ENCODE data around the gene RNF31.

RNF31 gene

DNA sequence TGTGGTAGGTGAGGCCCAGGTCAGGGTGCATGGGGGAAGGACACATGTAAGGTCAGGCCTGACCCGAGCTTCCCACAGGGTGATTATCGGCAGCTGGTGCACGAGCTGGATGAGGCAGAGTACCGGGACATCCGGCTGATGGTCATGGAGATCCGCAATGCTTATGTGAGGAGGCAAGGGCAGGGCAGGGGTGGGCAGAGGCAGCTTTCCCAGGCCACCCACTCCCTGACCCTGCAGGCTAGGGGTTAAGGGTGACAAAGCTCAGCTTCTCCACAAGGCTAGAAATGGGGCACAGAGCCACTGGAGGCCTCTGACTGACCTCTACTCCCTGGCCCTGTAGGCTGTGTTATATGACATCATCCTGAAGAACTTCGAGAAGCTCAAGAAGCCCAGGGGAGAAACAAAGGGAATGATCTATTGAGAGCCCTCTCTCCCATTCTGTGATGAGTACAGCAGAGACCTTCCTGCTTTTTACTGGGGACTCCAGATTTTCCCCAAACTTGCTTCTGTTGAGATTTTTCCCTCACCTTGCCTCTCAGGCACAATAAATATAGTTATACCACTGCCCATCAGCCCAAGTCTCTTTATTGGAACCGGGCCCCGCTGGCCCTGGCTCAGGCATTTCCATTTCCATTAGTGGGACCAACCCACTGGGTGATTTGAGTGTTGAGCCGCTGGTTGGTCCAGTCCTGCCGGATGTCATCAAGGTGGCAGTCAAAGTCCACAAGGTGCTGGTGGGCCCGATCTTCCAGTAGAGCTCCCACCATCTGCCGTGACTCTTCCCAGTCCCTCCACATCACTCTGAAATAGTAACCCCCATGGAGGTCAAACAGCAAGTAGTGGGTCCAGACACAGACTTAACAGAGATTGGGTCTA is 8.7 kb upstream of the RNF31 start:
- DNase-seq = no peak

DNA sequence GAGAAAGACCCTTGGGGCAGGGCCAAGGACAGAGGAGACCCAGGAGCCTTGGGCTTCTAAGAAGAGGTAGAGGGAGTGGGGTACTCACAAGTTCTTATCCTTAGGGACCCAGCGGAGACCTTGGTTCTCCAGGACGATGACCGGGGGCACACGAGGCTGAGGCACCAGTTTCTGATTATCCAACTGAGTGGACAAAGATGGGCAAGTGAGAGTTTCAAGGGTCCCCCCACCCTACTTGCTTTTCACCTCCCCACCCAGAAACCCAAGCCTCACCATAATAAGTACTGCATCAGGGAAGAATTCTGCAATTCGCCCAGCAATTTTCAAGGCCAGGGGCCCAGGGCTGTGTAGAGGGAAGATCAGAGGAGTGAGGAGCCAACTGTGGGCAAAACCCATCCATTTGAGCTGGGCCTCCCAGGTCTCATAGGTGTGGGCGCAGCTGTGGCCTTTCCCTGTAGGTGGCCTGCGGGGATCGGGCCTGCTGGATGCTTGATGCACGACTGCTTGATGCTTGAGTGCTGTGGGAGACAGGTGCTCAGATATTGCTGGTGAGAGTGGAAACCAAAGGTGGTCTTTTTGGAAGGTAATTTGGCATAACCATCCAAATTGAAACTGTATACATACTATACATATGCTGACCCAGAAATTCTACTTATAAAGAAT is 7.9 kb upstream of the RNF31 start:
- DNase-seq = no peak

DNA sequence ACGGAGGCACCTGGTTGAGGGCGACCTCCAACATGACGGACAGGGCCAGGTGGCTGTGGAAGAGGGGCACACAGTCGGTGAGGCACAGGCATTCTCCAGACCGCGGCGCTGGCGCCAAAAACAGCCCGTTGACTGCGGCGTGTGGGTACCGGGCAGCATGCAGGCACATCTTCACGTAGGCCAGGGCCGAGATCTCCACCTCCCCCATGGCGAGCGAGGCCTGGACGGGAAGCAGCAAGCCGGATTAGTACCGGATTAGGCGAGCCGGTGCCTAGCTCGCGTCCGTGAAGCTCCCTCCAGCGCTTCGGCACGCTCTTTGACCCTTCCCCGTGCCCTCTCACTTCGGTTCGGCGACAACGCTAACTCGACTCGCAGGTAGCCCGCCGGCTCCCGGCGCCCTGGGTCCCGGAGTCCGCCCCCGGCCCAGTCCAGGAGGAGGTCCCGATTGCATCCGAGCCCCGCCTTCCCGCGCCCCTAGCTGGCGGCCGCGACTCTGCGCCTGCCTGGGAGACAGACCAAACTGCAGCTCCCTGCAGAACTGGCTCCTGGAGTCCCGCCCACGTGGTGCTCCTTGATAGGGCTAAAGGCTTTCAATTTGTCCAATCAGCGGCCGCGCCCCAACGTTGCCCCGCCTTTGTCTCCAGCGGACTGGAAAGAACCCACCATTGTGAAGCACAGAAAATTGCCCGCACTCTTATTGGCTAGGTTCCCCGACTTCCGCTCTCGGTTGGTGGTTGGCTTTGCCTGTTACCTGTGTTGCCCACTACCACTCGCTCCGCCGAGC is 6.0 kb upstream of the RNF31 start, which contains the start of gene EMC9:
TSS of gene EMC9 (minus strand) at position 495 of the 784 bp plus-strand sequence. CDS start at position 208, 287 bp downstream.
- DNase-seq = peak; percentile 98

DNA sequence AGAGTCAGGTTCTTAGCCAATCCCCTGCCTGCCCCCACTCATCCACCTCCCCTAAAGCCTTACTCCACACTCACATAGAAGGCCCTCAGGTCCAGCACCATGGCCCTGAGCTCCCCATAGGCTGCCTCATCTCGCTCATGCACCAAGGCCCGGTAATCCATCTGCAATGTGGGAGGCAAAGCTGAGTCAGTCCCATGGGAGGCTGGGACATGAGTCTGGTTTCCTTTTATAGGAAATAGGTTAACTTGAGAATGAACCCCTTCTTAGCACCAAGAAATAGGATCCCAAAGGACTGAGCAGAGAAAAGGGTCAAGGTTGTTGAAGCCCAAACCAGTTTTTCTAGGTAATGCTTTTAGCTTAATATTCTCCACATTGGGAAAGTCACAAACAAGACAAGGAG is 3.8 kb upstream of the RNF31 start:
- no peak for DNase-seq

DNA sequence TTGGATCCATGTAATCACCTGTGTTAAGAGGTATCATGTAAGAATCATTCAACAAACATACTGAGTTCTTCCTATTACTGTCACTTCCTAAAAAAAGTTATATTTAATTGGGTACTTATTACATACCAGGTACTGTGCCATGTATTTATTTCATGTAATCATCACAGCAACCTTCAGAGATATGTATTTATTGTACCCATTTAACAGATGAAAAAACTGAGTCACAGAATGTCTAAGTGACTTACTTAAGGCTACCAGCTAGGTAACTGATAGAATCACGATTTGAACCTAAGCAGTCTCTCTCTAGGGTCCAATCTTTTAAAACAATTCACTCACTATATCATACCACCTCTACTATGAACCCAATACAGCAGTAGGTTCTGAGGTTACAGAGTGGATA is 2.8 kb upstream of the RNF31 start:
- DNase-seq = no peak

DNA sequence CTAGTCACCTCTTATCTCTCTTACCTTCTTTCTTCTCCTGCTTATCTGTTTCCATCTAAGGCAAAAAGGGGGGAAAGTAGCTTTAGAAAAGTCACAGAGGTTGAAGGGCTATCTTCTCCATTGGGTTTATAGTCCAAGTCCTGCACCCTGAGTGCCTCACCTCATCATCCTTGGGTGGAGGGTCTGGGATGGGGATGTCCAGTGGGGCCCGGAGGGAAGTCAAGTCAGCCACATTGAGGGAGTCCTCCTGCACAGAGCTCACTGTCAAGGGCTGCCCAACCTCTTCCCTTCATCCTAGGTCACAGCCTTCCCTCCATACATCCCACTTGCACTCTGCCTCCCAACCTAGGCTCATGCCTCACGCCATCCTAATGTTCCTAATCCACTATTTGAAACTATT is 2.1 kb upstream of the RNF31 start:
- no peak for DNase-seq

DNA sequence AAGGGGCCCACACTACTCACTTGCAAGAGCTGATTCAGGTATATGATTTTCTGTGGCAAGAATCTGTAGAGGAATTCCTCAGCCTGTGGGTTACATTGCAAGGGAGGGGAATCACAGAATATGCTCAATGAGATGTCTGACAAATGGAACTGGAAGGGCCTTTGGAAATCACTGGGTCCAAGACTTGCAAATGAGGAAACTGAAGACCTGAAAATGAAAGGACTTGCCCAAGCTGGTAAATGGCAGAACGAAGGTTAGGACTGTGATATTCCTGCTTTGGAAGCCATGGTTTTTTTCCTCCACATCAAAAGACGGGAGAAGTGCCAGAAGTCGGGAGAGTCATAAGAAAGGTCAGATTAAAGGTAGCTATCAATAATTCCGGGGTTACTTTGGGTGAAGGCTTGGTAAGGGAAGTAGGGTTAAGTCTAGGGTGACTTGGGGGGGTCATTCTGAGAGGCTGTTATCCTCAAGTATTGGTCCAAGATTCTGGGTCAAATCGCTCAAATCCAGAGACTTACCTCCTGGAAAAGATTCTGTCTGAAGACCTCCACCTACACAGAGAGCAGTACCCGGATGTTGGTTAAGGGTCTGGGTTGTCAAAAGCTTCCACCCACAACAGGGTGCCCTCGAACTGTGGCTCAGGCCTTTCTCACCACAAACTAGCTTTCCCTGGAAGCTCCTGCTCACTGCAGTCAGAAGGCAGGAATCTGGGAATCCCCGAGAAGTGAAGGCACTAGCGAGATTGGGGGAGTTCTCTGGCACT is 1.4 kb upstream of the RNF31 start:
- DNase-seq = no peak

DNA sequence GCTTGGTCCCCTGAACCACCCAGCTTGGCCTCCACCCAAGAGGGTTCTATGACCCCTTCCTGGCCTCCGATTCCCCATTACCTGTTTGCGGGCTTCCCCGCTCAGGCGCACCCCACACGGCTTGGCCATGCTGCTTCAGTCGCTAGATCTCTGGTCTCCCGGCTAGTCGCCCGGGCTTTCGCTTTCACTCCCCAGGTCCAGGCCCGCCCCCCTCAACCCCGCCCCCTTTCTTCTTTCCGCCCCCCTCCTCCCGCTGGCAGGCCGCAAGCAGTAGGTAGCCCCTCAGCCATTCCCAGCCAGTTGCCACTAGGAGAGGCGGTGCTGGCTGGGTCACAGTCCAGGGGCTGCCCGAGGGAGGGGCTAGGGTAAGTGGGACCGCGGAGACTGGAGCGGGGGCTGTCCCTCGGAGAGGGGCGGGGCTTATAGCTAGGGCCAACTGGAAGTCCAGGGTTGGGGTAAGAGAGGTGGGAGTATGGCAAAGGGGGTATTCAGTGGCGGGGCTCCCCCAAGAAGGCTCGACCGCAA is 783 bp upstream of the RNF31 start, which contains the start of gene PSME2:
TSS of gene PSME2 (minus strand) at position 158 of the 525 bp plus-strand sequence. CDS start at position 129, 29 bp downstream.
- DNase-seq = peak; percentile 97

DNA sequence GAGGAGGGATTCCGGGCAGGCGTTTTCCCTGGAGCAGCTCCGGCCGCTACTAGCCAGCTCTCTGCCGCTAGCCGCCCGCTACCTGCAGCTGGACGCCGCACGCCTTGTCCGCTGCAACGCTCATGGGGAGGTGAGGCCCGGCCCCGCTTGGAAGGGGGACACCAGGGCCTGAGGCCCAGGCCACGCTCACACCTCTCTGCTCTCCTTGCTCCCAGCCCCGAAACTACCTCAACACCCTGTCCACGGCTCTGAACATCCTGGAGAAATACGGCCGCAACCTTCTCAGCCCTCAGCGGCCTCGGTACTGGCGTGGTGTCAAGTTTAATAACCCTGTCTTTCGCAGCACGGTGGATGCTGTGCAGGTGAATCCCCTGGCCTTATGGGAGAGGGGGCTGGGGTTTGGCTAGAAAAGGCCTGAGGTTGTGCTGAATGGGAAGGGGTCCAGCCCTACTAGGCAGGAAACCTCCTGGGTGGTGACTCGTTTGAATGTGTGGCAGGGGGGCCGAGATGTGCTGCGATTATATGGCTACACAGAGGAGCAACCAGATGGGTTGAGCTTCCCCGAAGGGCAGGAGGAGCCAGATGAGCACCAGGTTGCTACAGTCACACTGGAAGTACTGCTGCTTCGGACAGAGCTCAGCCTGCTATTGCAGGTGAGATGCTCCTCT is 597 bp downstream of the RNF31 start:
- no peak for DNase-seq

DNA sequence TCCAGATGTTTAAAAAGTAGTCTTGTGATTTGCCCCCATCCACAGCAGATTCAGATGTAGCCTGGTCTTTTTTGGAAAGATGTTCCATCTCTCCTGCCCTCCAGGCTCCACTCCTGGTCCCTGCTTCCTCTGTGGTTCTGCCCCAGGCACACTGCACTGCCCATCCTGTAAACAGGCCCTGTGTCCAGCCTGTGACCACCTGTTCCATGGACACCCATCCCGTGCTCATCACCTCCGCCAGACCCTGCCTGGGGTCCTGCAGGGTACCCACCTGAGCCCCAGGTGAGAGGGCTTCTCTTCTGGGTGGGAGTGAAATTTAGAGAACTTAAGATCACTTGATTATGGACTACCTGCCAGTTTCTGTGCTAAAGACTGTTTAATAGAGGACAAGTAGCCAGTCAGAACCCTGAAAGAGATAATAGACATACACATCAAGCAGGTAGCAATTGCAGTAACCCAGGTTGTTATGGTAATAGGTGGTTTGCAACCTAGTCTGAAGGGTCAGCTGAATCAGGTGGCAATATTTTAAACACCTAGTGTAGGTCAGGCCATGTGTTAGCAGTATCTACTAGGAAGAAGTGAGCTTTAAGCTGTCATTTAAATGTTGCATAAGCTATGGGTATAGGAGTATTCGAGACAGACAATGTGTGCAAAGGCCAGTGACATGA is 2.1 kb downstream of the RNF31 start:
- no peak for DNase-seq

DNA sequence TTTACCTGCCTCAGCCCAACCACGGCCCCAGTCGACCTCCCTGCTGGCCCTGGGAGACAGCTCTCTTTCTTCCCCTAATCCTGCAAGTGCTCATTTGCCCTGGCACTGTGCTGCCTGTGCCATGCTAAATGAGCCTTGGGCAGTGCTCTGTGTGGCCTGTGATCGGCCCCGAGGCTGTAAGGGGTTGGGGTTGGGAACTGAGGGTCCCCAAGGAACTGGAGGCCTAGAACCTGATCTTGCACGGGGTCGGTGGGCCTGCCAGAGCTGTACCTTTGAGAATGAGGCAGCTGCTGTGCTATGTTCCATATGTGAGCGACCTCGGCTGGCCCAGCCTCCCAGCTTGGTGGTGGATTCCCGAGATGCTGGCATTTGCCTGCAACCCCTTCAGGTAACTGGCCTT is 2.8 kb downstream of the RNF31 start:
- no peak for DNase-seq

DNA sequence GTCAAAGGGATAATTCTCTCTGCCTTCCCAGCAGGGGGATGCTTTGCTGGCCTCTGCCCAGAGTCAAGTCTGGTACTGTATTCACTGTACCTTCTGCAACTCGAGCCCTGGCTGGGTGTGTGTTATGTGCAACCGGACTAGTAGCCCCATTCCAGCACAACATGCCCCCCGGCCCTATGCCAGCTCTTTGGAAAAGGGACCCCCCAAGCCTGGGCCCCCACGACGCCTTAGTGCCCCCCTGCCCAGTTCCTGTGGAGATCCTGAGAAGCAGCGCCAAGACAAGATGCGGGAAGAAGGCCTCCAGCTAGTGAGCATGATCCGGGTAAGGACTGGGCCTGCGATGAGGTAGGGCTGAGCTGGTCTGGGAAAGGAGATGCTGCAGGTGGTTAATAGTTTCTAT is 3.3 kb downstream of the RNF31 start:
- no peak for DNase-seq

DNA sequence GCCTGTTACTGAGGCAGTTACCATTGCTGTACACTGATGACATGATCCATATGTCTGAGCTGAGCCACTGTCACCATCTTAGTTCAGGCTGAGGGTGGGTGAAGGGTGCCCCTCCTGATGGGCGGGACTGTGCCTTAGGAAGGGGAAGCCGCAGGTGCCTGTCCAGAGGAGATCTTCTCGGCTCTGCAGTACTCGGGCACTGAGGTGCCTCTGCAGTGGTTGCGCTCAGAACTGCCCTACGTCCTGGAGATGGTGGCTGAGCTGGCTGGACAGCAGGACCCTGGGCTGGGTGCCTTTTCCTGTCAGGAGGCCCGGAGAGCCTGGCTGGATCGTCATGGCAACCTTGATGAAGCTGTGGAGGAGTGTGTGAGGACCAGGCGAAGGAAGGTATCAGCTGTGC is 3.7 kb downstream of the RNF31 start:
- no peak for DNase-seq

DNA sequence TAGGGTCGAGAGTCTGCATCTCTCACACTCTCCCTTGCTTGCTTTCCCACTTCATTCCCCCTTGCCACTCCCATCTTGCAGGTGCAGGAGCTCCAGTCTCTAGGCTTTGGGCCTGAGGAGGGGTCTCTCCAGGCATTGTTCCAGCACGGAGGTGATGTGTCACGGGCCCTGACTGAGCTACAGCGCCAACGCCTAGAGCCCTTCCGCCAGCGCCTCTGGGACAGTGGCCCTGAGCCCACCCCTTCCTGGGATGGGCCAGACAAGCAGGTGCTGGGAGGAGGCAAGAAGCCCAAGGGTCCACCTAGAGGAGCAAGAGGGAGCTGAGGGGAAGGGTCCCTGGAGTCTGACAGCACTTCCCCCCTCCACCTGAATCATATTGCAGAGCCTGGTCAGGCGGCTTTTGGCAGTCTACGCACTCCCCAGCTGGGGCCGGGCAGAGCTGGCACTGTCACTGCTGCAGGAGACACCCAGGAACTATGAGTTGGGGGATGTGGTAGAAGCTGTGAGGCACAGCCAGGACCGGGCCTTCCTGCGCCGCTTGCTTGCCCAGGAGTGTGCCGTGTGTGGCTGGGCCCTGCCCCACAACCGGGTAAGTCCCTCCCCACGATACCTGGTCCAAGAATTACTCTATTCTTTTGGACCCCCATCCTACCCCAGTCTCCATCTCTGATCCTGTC is 4.2 kb downstream of the RNF31 start:
- DNase-seq = no peak

DNA sequence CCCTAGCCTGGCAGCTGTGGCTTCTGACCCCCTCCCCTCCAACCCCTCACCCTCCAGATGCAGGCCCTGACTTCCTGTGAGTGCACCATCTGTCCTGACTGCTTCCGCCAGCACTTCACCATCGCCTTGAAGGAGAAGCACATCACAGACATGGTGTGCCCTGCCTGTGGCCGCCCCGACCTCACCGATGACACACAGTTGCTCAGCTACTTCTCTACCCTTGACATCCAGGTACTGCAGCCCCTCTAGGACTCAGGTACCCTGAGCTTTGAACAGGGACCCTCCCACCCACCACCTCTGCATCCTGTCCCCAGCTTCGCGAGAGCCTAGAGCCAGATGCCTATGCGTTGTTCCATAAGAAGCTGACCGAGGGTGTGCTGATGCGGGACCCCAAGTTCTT is 7.8 kb downstream of the RNF31 start:
- no peak for DNase-seq

DNA sequence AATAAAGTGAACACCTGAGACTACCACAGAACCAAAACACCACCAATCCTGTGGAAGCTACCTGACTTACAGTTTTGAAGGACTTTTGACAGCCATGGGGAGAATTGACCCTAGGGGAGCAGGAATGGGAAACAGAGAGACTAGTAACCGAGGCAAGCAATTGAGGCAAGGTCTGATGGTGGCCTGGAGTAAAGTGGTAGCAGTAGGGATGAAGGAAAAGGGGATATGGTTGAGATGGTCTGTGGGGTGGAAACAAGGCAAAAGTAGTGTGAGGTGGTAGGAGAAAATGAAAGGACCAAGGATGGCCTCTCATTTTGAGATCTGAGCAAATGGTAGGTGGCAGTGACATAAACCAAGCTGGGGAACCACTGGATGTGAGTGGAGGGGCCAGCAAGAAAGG is 9.5 kb downstream of the RNF31 start:
- DNase-seq = no peak

DNA sequence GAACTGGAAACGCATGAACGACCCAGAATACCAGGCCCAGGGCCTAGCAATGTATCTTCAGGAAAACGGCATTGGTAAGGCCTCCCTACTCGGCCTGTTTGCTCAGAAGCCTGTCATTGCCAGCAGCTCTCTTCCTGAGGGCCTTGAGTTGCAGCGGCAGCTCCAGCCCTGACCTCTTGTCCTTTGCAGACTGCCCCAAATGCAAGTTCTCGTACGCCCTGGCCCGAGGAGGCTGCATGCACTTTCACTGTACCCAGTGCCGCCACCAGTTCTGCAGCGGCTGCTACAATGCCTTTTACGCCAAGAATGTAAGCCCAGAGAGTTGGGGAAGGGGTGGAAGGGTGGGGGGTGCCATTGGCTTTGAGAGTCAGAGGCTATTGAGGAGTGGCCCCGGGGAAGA is 10.0 kb downstream of the RNF31 start:
- no peak for DNase-seq

DNA sequence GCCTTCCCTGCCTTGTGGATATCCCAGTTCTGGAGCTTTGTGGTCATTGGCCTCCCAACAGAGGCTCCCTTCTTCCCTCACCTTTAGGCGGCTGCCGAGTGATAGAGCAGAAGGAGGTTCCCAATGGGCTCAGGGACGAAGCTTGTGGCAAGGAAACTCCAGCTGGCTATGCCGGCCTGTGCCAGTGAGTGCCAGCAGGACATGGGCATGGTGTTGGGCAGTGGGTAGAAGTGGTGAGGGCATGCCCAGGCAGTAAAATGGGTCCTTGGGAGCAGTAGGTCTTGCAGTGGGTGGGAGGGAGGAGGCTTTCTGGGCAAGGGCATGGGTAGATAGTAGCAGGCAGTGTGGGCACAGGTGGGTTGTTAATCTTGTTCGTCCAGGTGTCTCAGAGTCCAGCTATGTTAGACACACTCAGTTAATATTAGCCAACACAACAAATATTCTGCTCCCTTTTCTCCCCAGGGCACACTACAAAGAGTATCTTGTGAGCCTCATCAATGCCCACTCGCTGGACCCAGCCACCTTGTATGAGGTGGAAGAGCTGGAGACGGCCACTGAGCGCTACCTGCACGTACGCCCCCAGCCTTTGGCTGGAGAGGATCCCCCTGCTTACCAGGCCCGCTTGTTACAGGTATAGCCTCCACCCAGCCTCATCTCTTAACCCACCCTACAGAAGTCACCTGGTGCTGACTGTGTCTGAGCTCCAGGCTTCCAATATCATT is 12.6 kb downstream of the RNF31 start:
- no peak for DNase-seq

DNA sequence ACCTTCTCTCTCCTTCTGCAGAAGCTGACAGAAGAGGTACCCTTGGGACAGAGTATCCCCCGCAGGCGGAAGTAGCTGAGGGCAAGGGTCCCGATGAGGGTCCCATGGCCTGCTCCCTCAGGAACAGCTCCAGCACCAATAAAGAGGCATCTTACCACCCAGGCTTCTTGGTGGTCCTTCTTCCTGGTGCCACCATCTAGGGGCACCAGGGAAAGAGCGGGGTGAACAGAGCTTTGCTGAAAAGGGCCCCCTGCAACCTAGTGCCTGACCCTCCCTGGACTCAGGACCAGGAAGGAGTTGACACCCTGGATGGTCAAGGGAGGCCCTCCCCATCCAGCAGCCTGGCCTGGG is 13.2 kb downstream of the RNF31 start:
- no peak for DNase-seq
